G401.6 (cell line): Measurements from ENCODE around the gene RRP8.

Experiments
- FAIRE-seq: peaks from 2 replicates; lab custom pipeline; 2012; peaks lifted over from hg19 to GRCh38; lab: Jason Lieb, UNC

The RRP8 gene

GRCh38 chr11:6603287-6604080, at the start of gene RRP8, which contains the start of gene ILK:
Gene RRP8 (minus strand): TSS chr11:6603616. CDS start chr11:6603502, 114 bp downstream.
Gene ILK (plus strand): TSS chr11:6603774. CDS start chr11:6604272, 498 bp downstream.
- FAIRE-seq = no peak

- FAIRE-seq = no peak
These were observed 49.7 kb upstream of the RRP8 start for GRCh38 chr11:6653097-6653496.

GRCh38 chr11:6652182-6652581, 48.8 kb upstream of the RRP8 start:
- FAIRE-seq = no peak

- no peak for FAIRE-seq
These were observed 47.6 kb upstream of the RRP8 start for GRCh38 chr11:6650980-6651379.

GRCh38 chr11:6650104-6650503, 46.7 kb upstream of the RRP8 start:
- no peak for FAIRE-seq

- no peak for FAIRE-seq
These were observed 45.1 kb upstream of the RRP8 start for GRCh38 chr11:6648501-6648900.

GRCh38 chr11:6647836-6648235, 44.4 kb upstream of the RRP8 start:
- no peak for FAIRE-seq

GRCh38 chr11:6646918-6647679, 43.7 kb upstream of the RRP8 start:
- no peak for FAIRE-seq

GRCh38 chr11:6646576-6646917, 43.1 kb upstream of the RRP8 start:
- FAIRE-seq = no peak

- FAIRE-seq = no peak
These were observed 42.7 kb upstream of the RRP8 start for GRCh38 chr11:6646071-6646470.

- FAIRE-seq = no peak
These were observed 39.5 kb upstream of the RRP8 start for GRCh38 chr11:6642957-6643356.

- FAIRE-seq = no peak
These were observed 37.7 kb upstream of the RRP8 start for GRCh38 chr11:6640985-6641701.

- FAIRE-seq = no peak
These were observed 36.9 kb upstream of the RRP8 start for GRCh38 chr11:6640036-6640984.

GRCh38 chr11:6638429-6638828, 35.0 kb upstream of the RRP8 start:
- no peak for FAIRE-seq

- FAIRE-seq = no peak
These were observed 34.5 kb upstream of the RRP8 start for GRCh38 chr11:6637871-6638270.

GRCh38 chr11:6636480-6636879, 33.1 kb upstream of the RRP8 start:
- FAIRE-seq = no peak

GRCh38 chr11:6635082-6635932, 31.9 kb upstream of the RRP8 start:
- no peak for FAIRE-seq

GRCh38 chr11:6634534-6634933, 31.1 kb upstream of the RRP8 start:
- FAIRE-seq = no peak

- FAIRE-seq = no peak
These were observed 30.3 kb upstream of the RRP8 start for GRCh38 chr11:6633422-6634408.
